ENCODE measurements around the gene CCL5. TPM values are rescaled to one million over a fixed set of nuclear protein-coding genes. Genes with fewer than 3 reads are reported as not detected.

CCL5 gene
- total RNA-seq, 1 donor from 2014 or later = not detected

DNA sequence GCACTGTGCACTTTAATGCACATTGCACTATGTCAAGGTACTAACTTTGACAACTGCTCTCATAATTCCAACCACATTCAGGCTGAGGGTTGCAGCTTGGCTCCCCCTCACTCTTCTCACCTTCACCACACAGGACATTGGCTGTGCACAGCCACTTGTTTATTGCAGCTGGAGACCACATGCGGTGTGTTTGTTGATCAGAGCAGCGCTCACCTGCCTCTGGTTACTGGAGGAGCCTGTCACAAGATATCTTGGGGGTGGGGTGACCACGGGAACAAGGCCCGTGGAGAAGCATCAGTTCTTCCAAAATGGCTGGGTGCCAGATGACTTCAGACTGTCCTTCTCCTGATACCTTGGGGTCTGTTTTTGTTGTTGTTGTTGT, 10.6 kb upstream of the CCL5 start:
- Mint-ChIP-seq H3K4me1 (peaks cover 31% of the 10 kb centered on the region), H3K9me3 (no peaks in the 10 kb centered on the region), H3K27me3 (ENCODE audit: low read depth) (no peaks in the 10 kb centered on the region), H3K36me3 (no peaks in the 10 kb centered on the region), H3K4me3 (no peak overlapping the region), H3K27ac (peak overlapping the region; percentile 71)
- TF ChIP-seq CTCF (IDR thresholded peaks at IDR 0.05; ENCODE audit: unreplicated experiment) = no peak
- DNase-seq (ENCODE audit: low spot score in 2 of 2, unreplicated experiment in 2 of 2) = no peak

GRCh38 chr17:35889818-35890773, 9.9 kb upstream of the CCL5 start:
- H3K4me1 Mint-ChIP-seq = peaks cover 31% of the 10 kb centered on the region
- no peaks in the 10 kb centered on the region for H3K9me3 Mint-ChIP-seq
- peak overlapping the region; percentile 97 for H3K27ac Mint-ChIP-seq
- peak overlapping the region; percentile 18 for H3K4me3 Mint-ChIP-seq
- no peaks in the 10 kb centered on the region for H3K27me3 Mint-ChIP-seq (ENCODE audit: low read depth)
- peak; percentile 58 to 72 for DNase-seq (ENCODE audit: low spot score in 2 of 2, unreplicated experiment in 2 of 2)
- no peak for TF ChIP-seq CTCF (IDR thresholded peaks at IDR 0.05; ENCODE audit: unreplicated experiment)
- H3K36me3 Mint-ChIP-seq = no peaks in the 10 kb centered on the region

DNA sequence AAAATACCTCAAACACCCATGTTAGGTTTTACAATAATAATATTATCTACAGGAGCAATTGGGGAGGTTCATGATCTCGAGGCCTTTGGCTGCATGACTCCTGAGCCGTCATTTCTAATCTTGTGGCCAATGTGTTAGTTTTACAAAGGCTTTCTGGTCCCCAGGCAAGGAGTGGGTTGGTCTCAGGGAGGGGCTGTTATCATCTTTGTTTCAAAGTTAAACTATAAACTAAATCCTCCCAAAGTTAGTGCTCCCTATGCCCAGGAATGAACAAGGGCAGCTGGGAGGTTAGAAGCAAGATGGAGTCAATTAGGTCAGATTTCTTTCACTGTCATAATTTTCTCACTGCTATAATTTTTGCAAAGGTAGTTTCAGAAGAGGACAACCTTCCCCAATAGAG, 9.1 kb upstream of the CCL5 start:
- H3K4me1 Mint-ChIP-seq = peaks cover 31% of the 10 kb centered on the region
- H3K27ac Mint-ChIP-seq = peak overlapping the region; percentile 97
- no peak for TF ChIP-seq CTCF (IDR thresholded peaks at IDR 0.05; ENCODE audit: unreplicated experiment)
- no peaks in the 10 kb centered on the region for H3K27me3 Mint-ChIP-seq (ENCODE audit: low read depth)
- no peaks in the 10 kb centered on the region for H3K9me3 Mint-ChIP-seq
- DNase-seq (ENCODE audit: low spot score in 2 of 2, unreplicated experiment in 2 of 2) = no peak
- no peak overlapping the region for H3K4me3 Mint-ChIP-seq
- no peaks in the 10 kb centered on the region for H3K36me3 Mint-ChIP-seq

DNA sequence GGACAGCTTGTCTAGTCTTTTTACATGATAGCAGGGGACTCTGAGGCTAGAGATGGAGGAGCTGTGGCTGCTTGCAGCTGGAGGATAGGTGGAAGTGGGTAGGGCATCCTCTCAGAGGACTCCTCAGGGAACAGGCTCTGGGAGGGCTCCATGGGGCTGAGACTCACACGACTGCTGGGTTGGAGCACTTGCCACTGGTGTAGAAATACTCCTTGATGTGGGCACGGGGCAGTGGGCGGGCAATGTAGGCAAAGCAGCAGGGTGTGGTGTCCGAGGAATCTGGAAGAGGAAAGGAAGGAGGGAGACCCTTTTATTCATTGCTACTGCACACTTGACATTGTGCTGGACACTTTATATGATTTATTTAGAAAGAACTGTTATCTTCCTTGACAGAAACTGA, 1.8 kb downstream of the CCL5 start:
- H3K4me1 Mint-ChIP-seq = no peaks in the 10 kb centered on the region
- DNase-seq (ENCODE audit: low spot score in 2 of 2, unreplicated experiment in 2 of 2) = no peak
- H3K4me3 Mint-ChIP-seq = no peak overlapping the region
- no peaks in the 10 kb centered on the region for H3K27me3 Mint-ChIP-seq (ENCODE audit: low read depth)
- H3K27ac Mint-ChIP-seq = no peak overlapping the region
- TF ChIP-seq CTCF (IDR thresholded peaks at IDR 0.05; ENCODE audit: unreplicated experiment) = no peak
- no peaks in the 10 kb centered on the region for H3K9me3 Mint-ChIP-seq
- H3K36me3 Mint-ChIP-seq = no peaks in the 10 kb centered on the region

- Mint-ChIP-seq H3K4me3 (no peak overlapping the region), H3K27ac (no peak overlapping the region), H3K4me1 (no peaks in the 10 kb centered on the region), H3K27me3 (ENCODE audit: low read depth) (no peaks in the 10 kb centered on the region), H3K9me3 (no peaks in the 10 kb centered on the region), H3K36me3 (no peaks in the 10 kb centered on the region)
- no peak for DNase-seq (ENCODE audit: low spot score in 2 of 2, unreplicated experiment in 2 of 2)
- TF ChIP-seq CTCF (IDR thresholded peaks at IDR 0.05; ENCODE audit: unreplicated experiment) = no peak
These were observed 2.7 kb downstream of the CCL5 start for GRCh38 chr17:35877345-35878029.

Measured in mesothelial cell of epicardium (in vitro differentiated cells).